ENCODE results near the gene RHBDL2. TPM values are rescaled to one million over a fixed set of nuclear protein-coding genes. Genes with fewer than 3 reads are reported as not detected.

The RHBDL2 gene
- total and polyA plus RNA-seq, 9 of the 15 experiments (the other 6 are each of a cell fraction or from before 2014, with no cell fraction given) = not detected

DNA sequence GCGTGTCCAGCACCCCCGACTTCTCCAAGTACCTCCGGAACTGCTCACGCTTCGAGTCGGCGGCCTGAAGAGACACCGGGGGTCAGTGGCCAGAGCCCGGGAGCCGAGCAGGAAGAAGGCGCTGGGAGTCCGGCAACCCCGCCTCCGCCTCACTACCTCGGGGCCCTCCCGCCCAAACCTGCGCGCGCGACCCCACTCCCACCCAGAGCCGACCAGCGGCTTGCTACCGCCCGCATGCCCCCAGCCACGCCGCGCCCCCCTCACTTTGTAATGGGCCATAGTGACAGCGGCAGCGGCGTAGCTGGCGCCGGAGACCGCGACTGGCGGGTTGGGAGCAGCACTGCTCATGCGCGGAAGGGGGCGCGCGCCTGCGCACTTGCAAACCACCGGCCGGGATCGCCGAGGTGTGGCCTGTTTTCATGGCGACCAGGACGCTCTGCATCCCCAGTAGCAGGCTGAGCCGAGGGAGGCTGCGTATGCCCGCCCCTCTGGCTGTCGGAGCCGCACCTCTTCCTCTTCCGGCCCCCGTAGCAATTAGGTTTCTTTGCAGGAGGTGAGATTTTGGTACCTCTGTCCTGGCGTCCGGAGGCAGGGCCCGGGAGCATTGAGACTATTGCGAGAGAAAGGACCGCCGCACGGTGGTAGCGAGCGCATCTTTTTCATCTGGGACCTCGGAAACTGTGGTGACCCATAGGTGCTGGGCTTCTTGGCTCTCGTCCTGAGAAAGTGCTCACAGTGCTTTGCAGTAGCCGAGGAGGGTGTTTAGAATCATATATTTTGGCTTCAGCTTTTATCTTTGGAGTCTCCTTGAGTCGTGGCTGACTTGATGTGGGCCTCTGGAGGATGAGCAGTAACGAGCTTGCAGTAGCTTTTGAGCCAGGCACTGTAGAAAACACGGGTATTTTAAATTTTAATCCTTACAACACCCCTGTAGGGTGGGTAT, 68.3 kb downstream of the RHBDL2 start, which contains the start of gene MYCBP (continued):
- TF ChIP-seq, protein P1, sequence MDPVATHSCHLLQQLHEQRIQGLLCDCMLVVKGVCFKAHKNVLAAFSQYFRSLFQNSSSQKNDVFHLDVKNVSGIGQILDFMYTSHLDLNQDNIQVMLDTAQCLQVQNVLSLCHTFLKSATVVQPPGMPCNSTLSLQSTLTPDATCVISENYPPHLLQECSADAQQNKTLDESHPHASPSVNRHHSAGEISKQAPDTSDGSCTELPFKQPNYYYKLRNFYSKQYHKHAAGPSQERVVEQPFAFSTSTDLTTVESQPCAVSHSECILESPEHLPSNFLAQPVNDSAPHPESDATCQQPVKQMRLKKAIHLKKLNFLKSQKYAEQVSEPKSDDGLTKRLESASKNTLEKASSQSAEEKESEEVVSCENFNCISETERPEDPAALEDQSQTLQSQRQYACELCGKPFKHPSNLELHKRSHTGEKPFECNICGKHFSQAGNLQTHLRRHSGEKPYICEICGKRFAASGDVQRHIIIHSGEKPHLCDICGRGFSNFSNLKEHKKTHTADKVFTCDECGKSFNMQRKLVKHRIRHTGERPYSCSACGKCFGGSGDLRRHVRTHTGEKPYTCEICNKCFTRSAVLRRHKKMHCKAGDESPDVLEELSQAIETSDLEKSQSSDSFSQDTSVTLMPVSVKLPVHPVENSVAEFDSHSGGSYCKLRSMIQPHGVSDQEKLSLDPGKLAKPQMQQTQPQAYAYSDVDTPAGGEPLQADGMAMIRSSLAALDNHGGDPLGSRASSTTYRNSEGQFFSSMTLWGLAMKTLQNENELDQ (CRISPR knock-in tag; IDR thresholded peaks at IDR 0.05; ENCODE audit: borderline replicate concordance) = no peak
- TF ChIP-seq ELF1 (tag; IDR thresholded peaks at IDR 0.05) (peak; percentile 32; the same call in 1 of the 2 replicates), RAD21 (CRISPR knock-in tag; conservative IDR thresholded peaks at IDR 0.05 in 1 of 2, IDR thresholded peaks at IDR 0.05 in 1 of 2) (no peak), MED1 (CRISPR knock-in tag; IDR thresholded peaks at IDR 0.05; ENCODE audit: borderline replicate concordance) (no peak), SPI1 (IDR thresholded peaks at IDR 0.05; ENCODE audit: borderline replicate concordance, low read depth, low read length) (peak; percentile 69), FOXP1 (CRISPR knock-in tag; IDR thresholded peaks at IDR 0.05) (no peak)
- TF ChIP-seq, protein P2, sequence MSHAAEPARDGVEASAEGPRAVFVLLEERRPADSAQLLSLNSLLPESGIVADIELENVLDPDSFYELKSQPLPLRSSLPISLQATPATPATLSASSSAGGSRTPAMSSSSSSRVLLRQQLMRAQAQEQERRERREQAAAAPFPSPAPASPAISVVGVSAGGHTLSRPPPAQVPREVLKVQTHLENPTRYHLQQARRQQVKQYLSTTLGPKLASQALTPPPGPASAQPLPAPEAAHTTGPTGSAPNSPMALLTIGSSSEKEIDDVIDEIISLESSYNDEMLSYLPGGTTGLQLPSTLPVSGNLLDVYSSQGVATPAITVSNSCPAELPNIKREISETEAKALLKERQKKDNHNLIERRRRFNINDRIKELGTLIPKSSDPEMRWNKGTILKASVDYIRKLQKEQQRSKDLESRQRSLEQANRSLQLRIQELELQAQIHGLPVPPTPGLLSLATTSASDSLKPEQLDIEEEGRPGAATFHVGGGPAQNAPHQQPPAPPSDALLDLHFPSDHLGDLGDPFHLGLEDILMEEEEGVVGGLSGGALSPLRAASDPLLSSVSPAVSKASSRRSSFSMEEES (CRISPR knock-in tag; IDR thresholded peaks at IDR 0.05) = no peak
- TF ChIP-seq, protein P3, sequence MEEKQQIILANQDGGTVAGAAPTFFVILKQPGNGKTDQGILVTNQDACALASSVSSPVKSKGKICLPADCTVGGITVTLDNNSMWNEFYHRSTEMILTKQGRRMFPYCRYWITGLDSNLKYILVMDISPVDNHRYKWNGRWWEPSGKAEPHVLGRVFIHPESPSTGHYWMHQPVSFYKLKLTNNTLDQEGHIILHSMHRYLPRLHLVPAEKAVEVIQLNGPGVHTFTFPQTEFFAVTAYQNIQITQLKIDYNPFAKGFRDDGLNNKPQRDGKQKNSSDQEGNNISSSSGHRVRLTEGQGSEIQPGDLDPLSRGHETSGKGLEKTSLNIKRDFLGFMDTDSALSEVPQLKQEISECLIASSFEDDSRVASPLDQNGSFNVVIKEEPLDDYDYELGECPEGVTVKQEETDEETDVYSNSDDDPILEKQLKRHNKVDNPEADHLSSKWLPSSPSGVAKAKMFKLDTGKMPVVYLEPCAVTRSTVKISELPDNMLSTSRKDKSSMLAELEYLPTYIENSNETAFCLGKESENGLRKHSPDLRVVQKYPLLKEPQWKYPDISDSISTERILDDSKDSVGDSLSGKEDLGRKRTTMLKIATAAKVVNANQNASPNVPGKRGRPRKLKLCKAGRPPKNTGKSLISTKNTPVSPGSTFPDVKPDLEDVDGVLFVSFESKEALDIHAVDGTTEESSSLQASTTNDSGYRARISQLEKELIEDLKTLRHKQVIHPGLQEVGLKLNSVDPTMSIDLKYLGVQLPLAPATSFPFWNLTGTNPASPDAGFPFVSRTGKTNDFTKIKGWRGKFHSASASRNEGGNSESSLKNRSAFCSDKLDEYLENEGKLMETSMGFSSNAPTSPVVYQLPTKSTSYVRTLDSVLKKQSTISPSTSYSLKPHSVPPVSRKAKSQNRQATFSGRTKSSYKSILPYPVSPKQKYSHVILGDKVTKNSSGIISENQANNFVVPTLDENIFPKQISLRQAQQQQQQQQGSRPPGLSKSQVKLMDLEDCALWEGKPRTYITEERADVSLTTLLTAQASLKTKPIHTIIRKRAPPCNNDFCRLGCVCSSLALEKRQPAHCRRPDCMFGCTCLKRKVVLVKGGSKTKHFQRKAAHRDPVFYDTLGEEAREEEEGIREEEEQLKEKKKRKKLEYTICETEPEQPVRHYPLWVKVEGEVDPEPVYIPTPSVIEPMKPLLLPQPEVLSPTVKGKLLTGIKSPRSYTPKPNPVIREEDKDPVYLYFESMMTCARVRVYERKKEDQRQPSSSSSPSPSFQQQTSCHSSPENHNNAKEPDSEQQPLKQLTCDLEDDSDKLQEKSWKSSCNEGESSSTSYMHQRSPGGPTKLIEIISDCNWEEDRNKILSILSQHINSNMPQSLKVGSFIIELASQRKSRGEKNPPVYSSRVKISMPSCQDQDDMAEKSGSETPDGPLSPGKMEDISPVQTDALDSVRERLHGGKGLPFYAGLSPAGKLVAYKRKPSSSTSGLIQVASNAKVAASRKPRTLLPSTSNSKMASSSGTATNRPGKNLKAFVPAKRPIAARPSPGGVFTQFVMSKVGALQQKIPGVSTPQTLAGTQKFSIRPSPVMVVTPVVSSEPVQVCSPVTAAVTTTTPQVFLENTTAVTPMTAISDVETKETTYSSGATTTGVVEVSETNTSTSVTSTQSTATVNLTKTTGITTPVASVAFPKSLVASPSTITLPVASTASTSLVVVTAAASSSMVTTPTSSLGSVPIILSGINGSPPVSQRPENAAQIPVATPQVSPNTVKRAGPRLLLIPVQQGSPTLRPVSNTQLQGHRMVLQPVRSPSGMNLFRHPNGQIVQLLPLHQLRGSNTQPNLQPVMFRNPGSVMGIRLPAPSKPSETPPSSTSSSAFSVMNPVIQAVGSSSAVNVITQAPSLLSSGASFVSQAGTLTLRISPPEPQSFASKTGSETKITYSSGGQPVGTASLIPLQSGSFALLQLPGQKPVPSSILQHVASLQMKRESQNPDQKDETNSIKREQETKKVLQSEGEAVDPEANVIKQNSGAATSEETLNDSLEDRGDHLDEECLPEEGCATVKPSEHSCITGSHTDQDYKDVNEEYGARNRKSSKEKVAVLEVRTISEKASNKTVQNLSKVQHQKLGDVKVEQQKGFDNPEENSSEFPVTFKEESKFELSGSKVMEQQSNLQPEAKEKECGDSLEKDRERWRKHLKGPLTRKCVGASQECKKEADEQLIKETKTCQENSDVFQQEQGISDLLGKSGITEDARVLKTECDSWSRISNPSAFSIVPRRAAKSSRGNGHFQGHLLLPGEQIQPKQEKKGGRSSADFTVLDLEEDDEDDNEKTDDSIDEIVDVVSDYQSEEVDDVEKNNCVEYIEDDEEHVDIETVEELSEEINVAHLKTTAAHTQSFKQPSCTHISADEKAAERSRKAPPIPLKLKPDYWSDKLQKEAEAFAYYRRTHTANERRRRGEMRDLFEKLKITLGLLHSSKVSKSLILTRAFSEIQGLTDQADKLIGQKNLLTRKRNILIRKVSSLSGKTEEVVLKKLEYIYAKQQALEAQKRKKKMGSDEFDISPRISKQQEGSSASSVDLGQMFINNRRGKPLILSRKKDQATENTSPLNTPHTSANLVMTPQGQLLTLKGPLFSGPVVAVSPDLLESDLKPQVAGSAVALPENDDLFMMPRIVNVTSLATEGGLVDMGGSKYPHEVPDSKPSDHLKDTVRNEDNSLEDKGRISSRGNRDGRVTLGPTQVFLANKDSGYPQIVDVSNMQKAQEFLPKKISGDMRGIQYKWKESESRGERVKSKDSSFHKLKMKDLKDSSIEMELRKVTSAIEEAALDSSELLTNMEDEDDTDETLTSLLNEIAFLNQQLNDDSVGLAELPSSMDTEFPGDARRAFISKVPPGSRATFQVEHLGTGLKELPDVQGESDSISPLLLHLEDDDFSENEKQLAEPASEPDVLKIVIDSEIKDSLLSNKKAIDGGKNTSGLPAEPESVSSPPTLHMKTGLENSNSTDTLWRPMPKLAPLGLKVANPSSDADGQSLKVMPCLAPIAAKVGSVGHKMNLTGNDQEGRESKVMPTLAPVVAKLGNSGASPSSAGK (IDR thresholded peaks at IDR 0.05) = no peak; the same call in 1 of the 2 replicates

Measured in K562 (cell line).